ENCODE data around the gene BGN.

BGN gene

DNA sequence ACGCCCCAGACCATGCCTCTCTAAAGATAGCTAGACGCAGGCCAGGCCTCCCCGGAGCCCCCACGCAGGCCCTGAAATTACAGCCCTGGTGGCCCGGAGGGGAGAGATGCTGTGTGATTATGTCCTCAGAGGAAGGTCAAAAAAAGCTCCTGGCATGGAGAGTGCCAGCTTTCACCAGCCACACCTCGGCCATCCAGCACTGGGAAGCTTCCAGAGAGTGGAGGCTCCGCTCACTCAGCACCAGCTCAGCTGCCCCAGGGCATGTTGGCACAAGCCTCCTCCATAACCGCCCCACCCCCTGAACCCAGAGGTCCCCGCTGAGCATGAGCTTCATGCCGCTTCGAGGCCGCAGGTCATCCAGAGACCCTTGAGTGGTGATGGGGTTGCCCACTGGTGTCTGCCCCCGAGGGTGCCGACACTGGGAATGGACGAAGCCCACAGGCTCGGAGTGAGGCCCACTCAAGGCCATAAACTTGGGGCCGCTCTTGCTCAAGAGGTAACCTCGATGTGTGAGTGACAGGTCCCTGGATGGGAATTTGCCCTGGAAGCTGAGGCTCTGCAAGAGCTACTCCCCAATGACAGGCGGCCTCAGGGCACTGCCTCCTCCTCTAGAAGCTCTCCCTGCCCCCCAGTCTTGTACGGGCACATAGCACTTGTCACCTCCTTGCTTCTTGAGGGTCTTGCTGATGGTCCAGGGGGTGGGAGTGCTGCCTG lies 4.4 kb upstream of the BGN start:
- TF ChIP-seq, protein P1, sequence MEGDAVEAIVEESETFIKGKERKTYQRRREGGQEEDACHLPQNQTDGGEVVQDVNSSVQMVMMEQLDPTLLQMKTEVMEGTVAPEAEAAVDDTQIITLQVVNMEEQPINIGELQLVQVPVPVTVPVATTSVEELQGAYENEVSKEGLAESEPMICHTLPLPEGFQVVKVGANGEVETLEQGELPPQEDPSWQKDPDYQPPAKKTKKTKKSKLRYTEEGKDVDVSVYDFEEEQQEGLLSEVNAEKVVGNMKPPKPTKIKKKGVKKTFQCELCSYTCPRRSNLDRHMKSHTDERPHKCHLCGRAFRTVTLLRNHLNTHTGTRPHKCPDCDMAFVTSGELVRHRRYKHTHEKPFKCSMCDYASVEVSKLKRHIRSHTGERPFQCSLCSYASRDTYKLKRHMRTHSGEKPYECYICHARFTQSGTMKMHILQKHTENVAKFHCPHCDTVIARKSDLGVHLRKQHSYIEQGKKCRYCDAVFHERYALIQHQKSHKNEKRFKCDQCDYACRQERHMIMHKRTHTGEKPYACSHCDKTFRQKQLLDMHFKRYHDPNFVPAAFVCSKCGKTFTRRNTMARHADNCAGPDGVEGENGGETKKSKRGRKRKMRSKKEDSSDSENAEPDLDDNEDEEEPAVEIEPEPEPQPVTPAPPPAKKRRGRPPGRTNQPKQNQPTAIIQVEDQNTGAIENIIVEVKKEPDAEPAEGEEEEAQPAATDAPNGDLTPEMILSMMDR (IDR thresholded peaks at IDR 0.05; ENCODE audit: low read depth, low read length): no peak
- TF ChIP-seq, protein P2, sequence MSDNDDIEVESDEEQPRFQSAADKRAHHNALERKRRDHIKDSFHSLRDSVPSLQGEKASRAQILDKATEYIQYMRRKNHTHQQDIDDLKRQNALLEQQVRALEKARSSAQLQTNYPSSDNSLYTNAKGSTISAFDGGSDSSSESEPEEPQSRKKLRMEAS (IDR thresholded peaks at IDR 0.05; ENCODE audit: low read depth, low read length): no peak
- TF ChIP-seq MYC (IDR thresholded peaks at IDR 0.05; ENCODE audit: low read depth, low read length) (no peak), POLR2A (IDR thresholded peaks at IDR 0.05; ENCODE audit: extremely low read depth, insufficient read length) (no peak)
- DNase-seq (ENCODE audit: low read depth): no peak
- no peak overlapping the region for H3K4me3 ChIP-seq (ENCODE audit: low read depth, low read length)

DNA sequence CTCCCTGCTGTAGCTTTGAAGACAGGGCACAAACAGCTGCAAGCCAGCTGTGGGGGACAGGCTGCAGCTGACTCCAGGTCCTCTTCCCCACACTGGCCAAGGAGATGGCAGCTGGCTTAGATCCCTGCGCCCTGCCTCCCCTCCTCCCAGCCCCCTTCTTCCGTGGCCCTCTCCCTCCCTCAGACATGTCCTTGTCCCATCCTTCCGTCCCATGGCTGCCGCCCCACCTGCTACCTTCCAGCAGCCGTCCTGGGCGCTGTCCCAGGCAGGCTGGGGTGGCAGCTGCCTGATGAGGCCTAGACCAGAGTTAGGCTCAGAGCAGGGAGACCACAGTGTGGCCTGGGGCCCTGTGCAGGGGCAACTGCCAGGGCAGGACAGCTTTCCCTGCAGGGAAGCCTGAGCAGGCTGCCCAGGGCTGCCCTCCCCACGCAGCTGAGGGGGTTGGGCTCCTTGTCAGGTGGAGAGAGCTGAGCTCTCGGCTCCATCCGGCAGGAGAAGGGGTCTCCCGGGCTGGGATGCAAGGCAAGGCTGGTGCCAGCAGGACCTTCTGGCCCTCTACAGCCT lies 3.3 kb upstream of the BGN start:
- no peak for TF ChIP-seq POLR2A (IDR thresholded peaks at IDR 0.05; ENCODE audit: extremely low read depth, insufficient read length)
- no peak for TF ChIP-seq MYC (IDR thresholded peaks at IDR 0.05; ENCODE audit: low read depth, low read length)
- TF ChIP-seq, protein P1 (IDR thresholded peaks at IDR 0.05; ENCODE audit: low read depth, low read length): no peak
- TF ChIP-seq, protein P2 (IDR thresholded peaks at IDR 0.05; ENCODE audit: low read depth, low read length): no peak
- DNase-seq (ENCODE audit: low read depth): no peak
- no peak overlapping the region for H3K4me3 ChIP-seq (ENCODE audit: low read depth, low read length)

DNA sequence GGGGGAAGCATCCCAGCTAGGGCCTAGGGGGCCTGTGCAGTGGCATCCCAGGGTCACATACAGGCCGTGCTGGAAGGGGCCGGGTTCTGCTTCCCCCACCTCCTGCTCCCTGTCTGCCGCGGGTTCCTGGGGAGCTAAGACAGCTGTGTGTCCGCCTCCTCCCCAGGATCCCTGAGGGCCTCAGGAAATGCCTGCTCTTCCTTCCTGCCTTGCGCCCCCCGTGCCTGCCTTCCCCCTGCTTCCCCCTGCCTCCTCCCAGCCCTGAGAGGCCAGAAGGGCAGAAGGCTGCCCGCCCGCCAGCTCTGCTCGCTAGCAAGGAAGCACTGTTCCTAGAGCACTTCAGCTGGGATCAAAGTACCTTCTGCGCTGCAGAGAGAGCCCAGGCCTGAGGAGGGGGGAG lies 2.9 kb upstream of the BGN start:
- DNase-seq (ENCODE audit: low read depth): no peak
- no peak overlapping the region for H3K4me3 ChIP-seq (ENCODE audit: low read depth, low read length)
- TF ChIP-seq POLR2A (IDR thresholded peaks at IDR 0.05; ENCODE audit: extremely low read depth, insufficient read length) (no peak), MYC (IDR thresholded peaks at IDR 0.05; ENCODE audit: low read depth, low read length) (no peak)
- TF ChIP-seq, protein P2 (IDR thresholded peaks at IDR 0.05; ENCODE audit: low read depth, low read length): no peak
- TF ChIP-seq, protein P1 (IDR thresholded peaks at IDR 0.05; ENCODE audit: low read depth, low read length): no peak

DNA sequence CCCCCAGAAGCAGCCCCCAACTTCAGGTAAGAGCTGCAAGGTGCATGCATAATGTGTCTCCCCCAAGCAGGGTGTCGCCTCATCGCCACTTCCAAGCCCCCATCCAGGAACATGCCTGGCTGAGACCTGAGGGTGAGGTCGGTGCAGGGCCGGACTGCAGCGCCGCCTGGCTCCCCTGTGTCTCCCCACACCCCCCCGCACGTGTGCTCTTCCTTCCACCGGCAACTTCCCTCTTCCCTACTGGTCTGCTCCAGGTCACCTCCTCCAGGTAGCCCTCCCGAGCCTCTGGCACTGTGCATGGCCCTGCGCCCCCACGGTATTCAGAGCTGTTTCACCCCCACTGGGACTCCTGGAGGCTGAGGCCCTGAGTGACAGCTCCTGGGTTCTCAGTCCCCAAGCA lies 2.2 kb upstream of the BGN start:
- TF ChIP-seq, protein P2 (IDR thresholded peaks at IDR 0.05; ENCODE audit: low read depth, low read length): no peak
- TF ChIP-seq MYC (IDR thresholded peaks at IDR 0.05; ENCODE audit: low read depth, low read length) (no peak), POLR2A (IDR thresholded peaks at IDR 0.05; ENCODE audit: extremely low read depth, insufficient read length) (no peak)
- TF ChIP-seq, protein P1 (IDR thresholded peaks at IDR 0.05; ENCODE audit: low read depth, low read length): no peak
- DNase-seq (ENCODE audit: low read depth): no peak
- no peak overlapping the region for H3K4me3 ChIP-seq (ENCODE audit: low read depth, low read length)

DNA sequence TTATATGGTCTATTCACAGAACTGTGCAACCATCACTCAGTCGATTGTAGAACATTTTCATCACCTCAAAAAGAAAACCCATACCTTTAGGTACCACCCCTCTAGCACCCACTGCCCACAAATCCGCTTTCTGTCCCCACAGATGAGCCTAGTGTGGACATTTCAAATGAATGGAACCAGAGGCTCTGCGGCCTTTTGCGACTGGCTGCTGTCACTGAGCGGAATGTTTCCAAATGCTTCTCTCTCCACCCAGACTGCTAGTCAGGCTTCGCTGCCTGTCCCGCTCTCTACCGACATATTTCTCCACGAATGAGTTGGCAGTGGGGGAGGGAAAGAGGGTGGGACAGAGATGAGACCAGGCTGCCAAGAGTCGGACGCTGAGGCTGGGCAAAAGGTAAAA lies 1.7 kb upstream of the BGN start:
- H3K4me3 ChIP-seq (ENCODE audit: low read depth, low read length): no peak overlapping the region
- no peak for TF ChIP-seq MYC (IDR thresholded peaks at IDR 0.05; ENCODE audit: low read depth, low read length)
- no peak for DNase-seq (ENCODE audit: low read depth)

DNA sequence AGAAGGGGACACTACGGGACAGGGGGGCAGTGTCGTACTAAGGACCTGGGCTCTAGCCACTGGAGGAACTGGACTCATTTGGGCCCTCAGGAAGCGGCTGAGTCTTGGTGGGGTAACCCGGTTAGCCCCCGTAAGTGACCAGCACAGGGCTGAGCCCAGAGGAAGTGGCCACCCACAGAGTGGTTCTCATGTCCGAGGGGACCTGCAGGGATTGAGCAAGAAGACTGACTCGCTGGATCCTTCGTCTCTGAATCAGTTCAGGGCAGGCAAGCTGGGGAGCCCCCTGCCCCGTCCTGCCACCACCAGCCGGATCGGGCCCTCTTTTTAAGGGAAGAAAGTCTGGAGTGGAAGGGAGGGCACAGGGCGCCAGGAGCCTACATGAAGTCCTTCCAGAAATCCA lies 719 bp upstream of the BGN start:
- TF ChIP-seq, protein P1 (IDR thresholded peaks at IDR 0.05; ENCODE audit: low read depth, low read length): no peak
- TF ChIP-seq, protein P2 (IDR thresholded peaks at IDR 0.05; ENCODE audit: low read depth, low read length): no peak
- TF ChIP-seq MYC (IDR thresholded peaks at IDR 0.05; ENCODE audit: low read depth, low read length): no peak
- no peak for TF ChIP-seq POLR2A (IDR thresholded peaks at IDR 0.05; ENCODE audit: extremely low read depth, insufficient read length)
- DNase-seq (ENCODE audit: low read depth): no peak
- H3K4me3 ChIP-seq (ENCODE audit: low read depth, low read length): no peak overlapping the region
